C4-2B (cell line): Measurements from ENCODE around the gene SSH2.

Experiments
- CTCF ChIP-seq: fragments of 450-650 bp; conservative IDR thresholded peaks from 2 replicates; pipeline ENCODE4 v1.5.1; 2017; ENCODE audit warnings: mild to moderate bottlenecking
- ZFX ChIP-seq: fragments of 450-650 bp; IDR thresholded peaks from 2 replicates; pipeline ENCODE4 v1.6.1; 2017

DNA sequence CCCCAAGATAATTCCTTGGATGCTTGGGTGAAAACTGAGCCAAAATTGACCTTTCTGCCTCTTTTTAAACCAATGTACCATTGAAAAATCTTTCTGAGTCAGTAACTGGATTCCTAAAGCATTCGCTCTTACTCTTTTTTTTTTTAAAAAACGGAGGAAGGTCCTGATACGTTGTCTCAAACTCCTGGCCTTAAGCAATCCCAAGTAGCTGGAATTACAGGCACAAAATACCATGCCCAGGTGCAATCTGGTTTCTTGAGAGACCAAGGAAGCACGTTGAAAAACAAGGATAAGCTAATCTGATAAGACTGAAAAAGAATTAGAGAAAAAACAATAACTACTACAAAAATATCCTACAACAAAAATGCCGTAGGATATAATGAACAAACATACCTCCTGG lies 136.5 kb downstream of the SSH2 start:
- TF ChIP-seq CTCF, result no peak
- no peak for TF ChIP-seq ZFX
